Tibial nerve (tissue), 3 donors: ENCODE results near the gene GRID1.

Source experiments
- EP300 ChIP-seq, 2 donors: sonication (generic); formaldehyde crosslinking; IDR thresholded peaks; one replicate each; pipeline ENCODE4 v1.6.1; 2017; ENCODE audit warnings: antibody characterized with exemption in 2 of 2, mild to moderate bottlenecking in 1 of 2
- POLR2A ChIP-seq, 2 donors: fragments of 450-650 bp; IDR thresholded peaks; one replicate each; pipeline ENCODE4 v1.6.1; 2017; ENCODE audit warnings: antibody characterized with exemption in 2 of 2, mild to moderate bottlenecking in 2 of 2, moderate library complexity in 2 of 2

GRCh38 chr10:85794553-85794952 is 572.0 kb downstream of the GRID1 start:
- TF ChIP-seq EP300 (IDR thresholded peaks at IDR 0.05) = no peak
- TF ChIP-seq POLR2A (IDR thresholded peaks at IDR 0.05) = no peak
